Activated naive CD4-positive, alpha-beta T cell treated with anti-CD3 and anti-CD28 coated beads, Interleukin-2, amount 10 ng/mL, durations not matched to agents 5 hours and 36 hours (primary cell): ENCODE data around the gene MED19. TPM values are rescaled to one million over a fixed set of nuclear protein-coding genes. Genes with fewer than 3 reads are reported as not detected.

Experiments
- total RNA-seq, 2 experiments: library from RNA; stranded (reverse); gene quantifications; one replicate each; pipeline ENCODE4 v1.2.3, GENCODE V29; 2021

Gene MED19, protein sequence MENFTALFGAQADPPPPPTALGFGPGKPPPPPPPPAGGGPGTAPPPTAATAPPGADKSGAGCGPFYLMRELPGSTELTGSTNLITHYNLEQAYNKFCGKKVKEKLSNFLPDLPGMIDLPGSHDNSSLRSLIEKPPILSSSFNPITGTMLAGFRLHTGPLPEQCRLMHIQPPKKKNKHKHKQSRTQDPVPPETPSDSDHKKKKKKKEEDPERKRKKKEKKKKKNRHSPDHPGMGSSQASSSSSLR
- total RNA-seq, result 10 to 100 TPM; 13.4 to 14.2 TPM

DNA sequence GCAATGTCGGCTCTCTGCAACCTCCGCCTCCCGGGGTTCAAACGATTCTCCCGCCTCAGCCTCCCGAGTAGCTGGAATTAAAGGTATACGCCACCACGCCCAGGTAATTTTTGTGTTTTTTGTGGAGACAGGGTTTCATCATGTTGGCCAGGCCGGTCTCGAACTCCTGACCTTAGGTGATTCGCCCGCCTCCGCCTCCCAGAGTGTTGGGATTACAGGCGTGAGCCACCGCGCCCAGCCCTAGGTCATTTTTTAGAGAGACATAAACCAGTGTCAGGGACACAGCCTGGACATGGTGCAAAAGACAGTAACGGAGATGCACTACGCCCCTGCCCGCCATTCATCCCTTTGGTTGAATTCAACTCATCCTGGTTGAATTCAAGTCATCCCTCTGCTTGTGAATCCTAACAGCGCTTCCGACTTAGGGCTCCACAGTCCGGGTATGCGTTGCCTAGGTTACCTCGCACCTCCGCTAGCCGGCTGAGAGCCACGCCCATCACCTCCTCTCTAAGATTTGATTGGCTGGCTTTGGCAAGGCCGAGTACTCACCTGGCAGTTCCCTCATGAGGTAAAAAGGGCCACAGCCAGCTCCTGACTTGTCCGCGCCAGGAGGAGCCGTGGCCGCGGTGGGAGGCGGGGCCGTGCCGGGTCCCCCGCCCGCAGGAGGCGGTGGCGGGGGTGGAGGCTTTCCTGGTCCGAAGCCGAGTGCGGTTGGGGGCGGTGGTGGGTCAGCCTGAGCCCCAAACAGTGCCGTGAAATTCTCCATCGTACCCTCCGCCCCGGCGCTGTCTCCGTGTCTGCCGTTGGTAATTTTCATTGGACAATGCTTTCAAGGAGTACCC, at the start of gene MED19:
Gene MED19, minus strand, starts transcription at position 802 of the 842 bp plus-strand sequence. Its CDS starts 36 bp downstream, at position 766.

DNA sequence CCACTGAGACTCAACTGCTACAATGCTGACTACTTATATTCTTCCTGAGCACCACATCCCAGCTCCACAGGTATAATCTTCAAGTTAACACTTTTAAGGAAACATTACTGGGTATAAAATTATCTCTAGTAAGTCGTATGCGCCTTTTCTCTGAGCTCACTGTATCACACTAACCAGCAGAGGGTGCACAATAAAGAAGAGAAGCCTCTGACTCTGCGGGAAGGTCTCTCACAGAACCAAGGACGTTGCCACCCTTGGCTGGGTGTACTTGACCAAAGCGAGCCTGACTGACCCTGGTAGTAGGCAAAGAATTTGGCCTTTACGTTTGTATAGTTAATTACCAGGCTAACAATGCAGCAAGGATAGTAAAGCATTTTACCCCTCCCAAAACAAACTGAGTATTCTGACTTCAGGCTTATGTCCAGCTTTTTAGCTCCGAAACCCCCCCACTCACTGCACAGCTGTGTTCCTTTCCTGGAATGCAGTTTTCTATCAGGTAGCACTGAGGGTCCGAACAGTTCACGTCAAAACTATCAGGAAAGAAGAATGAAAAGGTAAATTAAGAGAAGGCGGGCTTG, 39.8 kb upstream of the MED19 start, which contains the start of gene BTBD18:
Gene BTBD18, minus strand, starts transcription at position 144 of the 578 bp plus-strand sequence. CDS start 631 bp downstream, outside the sequence.

DNA sequence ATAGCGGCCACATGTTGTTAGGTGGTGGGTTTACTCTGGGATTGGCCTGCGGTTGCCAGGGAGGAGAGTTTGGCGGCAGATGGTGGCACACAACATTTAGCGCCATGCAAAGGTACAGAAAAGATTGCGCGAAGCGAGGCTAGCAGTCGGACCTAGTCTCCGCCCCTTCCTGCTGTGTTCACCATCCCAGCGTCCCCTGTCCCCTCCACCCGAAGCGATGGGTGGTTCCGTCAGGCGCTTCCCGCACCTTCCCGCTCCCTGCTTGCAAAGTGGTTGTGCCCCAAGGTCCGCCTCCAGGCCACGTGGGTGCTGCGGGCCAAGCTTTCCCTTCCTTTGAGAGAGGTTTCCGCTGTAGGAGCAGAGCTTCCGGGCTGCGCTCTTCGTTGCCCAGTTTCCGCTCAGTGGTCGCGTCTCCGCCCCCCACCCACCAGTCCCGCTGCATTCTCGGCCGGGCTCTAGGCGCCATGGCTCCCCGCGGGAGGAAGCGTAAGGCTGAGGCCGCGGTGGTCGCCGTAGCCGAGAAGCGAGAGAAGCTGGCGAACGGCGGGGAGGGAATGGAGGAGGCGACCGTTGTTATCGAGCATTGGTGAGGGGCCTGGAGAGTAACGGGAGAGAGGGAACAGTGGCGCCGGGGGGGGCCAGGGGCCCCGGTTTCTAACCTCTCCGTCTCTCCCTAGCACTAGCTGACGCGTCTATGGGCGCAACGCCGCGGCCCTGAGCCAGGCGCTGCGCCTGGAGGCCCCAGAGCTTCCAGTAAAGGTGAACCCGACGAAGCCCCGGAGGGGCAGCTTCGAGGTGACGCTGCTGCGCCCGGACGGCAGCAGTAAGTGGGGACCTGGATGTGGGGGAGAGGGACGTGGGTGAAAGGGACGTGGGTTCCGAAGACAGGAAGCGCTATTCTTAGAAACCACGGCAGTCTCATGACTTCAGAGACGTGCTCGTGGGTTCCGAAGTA, 29.4 kb upstream of the MED19 start, which contains the start of gene SELENOH:
Gene SELENOH, plus strand, starts transcription at position 360 of the 955 bp plus-strand sequence. Its CDS starts 105 bp downstream, at position 465.

DNA sequence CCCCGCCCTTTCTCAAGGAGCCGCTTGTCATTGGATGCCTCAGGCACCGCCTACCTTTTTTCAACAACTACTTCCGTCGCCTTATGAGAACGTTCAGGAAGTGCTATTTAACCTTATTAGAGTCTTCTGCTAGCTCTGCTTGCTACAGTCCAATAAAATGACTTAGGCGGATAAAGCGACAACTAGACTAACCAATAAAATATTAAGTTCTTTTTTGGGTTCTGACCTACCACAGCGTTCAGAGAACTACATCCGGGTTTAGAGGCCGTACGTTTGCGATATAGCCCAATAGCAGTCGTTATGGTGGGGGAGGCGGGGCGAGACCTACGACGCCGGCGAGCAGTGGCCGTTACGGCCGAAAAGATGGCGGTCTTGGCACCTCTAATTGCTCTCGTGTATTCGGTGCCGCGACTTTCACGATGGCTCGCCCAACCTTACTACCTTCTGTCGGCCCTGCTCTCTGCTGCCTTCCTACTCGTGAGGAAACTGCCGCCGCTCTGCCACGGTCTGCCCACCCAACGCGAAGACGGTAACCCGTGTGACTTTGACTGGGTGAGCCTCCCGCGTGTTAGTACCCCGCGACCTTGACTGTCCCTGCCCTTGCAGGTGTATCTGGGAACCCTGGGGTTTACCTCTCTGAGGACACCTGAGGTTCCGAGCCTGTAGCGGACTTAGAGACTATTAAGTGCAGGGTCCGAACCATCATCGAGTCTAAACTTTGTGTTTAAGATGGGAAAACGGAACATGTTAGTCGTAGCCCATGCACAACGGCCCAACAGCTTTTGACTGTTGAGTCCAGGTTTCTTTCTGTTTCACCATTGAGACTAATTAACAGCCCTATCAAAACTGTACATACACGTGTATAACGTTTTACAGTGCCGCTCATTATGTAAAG, 488 bp upstream of the MED19 start, which contains the start of gene TMX2:
Gene TMX2, plus strand, starts transcription at position 338 of the 895 bp plus-strand sequence. Its CDS starts 26 bp downstream, at position 364.

DNA sequence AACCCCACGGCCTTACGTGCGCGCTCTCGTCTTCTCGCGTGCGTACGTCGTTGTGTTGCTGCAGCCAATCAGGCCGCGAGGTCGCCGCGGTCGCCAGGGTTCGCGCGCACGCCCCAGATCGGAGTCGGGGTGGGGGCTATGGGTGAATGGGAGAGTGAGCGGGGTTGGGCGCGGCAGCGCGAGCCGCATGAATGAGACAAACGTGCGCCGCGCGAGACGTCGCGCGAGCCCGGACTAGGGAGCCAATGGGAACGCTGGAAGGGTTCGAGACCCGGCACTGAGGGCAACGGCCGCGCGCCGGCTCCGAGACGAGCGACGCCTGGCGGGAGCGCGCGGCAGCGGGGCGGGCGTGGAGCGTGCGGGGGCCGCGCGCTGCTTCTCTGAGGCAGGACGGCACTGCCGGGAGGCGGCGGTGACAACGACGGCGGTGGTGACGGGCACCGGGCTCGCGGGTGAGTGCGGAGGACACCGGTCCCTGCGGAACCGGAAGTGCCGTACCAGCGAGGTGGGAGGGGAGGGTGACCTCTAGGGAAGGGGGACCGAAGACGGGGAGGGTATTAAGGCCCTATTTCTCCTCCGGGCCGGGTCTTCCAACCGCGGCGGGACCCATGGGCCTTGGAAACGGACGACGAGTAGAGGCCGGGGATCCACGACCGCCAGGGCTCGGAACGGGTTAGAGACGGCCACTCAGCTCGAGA, 44.1 kb downstream of the MED19 start, which contains the start of gene ZDHHC5:
Gene ZDHHC5, plus strand, starts transcription at position 379 of the 698 bp plus-strand sequence. CDS start 4,977 bp downstream, outside the sequence.

DNA sequence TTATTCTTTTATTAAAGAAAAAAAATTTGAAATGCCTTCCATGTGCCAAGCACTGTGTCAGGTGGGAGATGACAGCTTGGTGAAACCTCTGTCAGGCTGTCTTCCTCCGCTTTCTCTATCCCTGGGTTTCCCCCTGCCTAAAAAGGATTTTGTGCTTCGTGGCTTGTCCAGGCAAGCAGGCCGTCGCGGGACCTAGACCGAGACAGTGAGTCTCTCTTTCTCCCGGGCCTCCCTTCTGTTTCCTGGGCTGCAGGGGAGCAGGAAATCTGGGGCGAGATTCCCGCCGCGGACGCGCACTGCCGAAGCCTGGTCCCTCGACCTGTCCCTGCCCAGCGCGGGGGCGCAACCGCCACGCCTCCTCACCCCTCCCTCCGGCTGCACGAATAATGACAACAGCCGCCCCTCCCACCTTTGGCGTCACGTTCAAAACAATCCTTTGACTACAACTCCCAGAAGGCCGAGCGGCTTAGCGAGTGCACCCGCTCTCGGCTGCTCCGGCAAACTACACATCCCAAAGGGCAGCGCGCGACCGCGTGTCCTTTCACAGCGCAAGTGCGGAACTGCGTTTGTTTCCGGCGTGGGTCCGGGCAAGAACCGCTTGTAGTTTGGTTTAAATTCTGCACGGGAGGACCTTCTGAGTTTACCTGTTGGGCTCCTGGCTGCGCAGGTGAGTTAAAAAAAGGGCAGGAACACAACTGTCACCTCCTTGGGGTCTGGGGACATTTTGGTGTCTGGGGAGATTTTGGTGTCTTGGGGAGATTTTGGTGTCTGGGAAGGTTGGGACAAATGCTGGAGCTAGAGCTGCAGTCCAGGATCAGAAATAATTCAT, 54.6 kb downstream of the MED19 start, which contains the start of gene CLP1:
Gene CLP1, plus strand, starts transcription at position 569 of the 829 bp plus-strand sequence. CDS start 1,715 bp downstream, outside the sequence.

Other genes with a start within 250 kb of the MED19 start
- 10 to 100 TPM; 29.8 to 31.1 TPM for gene SLC43A1, start 196.5 kb downstream of the MED19 start, total RNA-seq
- 10 to 100 TPM; 58.0 to 62.5 TPM for gene TIMM10, start 181.5 kb downstream of the MED19 start, total RNA-seq
- not detected for gene SMTNL1, start 174.6 kb downstream of the MED19 start, total RNA-seq
- 100 to 1,000 TPM; 199 to 202 TPM for gene UBE2L6, start 144.5 kb downstream of the MED19 start, total RNA-seq
- not detected for gene SERPING1, start 114.5 kb downstream of the MED19 start, total RNA-seq
- gene YPEL4, start 62.3 kb downstream of the MED19 start, total RNA-seq, result 1 to 10 TPM in 1 of 2 experiments, under 1 TPM in 1; 0.86 to 1.3 TPM
- gene CLP1, start 54.5 kb downstream of the MED19 start, total RNA-seq, result 10 to 100 TPM; 15.7 to 15.8 TPM
- gene ZDHHC5, start 44.1 kb downstream of the MED19 start, total RNA-seq, result 10 to 100 TPM; 73.2 to 74.8 TPM
- 10 to 100 TPM; 50.5 to 50.7 TPM for gene TMX2, start 378 bp upstream of the MED19 start, total RNA-seq
- gene SELENOH, start 29.3 kb upstream of the MED19 start, total RNA-seq, result 100 to 1,000 TPM; 221 to 246 TPM
- not detected for gene BTBD18, start 39.6 kb upstream of the MED19 start, total RNA-seq
- 1 to 10 TPM; 4.7 to 5.0 TPM for gene CTNND1, start 49.6 kb upstream of the MED19 start, total RNA-seq